Endothelial cell of umbilical vein (primary cell): ENCODE results near the gene OR8J3.

Source experiments
- POLR2A ChIP-seq: IDR thresholded peaks from 2 replicates; pipeline ENCODE4 v1.6.1; 2012; ENCODE audit warnings: low read depth, mild to moderate bottlenecking, control low read depth, low read length
- POLR2AphosphoS5 ChIP-seq: IDR thresholded peaks from 2 replicates; pipeline ENCODE4 v1.6.1; 2012; ENCODE audit warnings: low read depth, mild to moderate bottlenecking, control low read depth, low read length, moderate library complexity; ENCODE audit not compliant: insufficient read depth
- TF ChIP-seq, protein P1 (sequence below): IDR thresholded peaks from 2 replicates; pipeline ENCODE4 v1.6.1; 2011; ENCODE audit not compliant: insufficient read depth, insufficient read length
- TF ChIP-seq, protein P2 (sequence below), 2 donors: IDR thresholded peaks; 1 replicate in 1 of 2; 2 replicates in 1 of 2; pipeline ENCODE4 v1.5.1; 2011; ENCODE audit warnings: low read length in 2 of 2, mild to moderate bottlenecking in 2 of 2, moderate library complexity in 2 of 2, control low read depth in 1 of 2, inconsistent platforms in 1 of 2, low read depth in 1 of 2; ENCODE audit not compliant: insufficient read depth in 1 of 2; ENCODE audit errors: extremely low read depth in 1 of 2

DNA sequence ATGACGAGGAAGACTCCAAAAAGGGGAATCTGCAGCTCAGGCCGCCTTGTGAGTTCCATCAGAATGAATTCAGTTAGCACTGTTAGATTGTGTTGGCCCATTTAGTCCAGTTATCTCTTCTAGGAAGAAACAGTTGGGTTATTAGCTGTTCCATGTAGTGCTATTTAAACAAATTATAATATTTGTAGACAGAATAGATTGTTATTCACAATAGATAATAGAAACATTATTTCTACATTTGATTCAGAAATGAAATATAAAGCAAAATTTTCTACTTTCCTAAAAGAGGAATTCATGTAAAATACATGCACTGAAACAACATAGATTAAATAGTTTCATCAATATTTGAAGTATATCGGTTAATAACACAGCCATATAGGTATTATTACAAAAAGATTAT, 20.2 kb upstream of the OR8J3 start, which contains the start of gene OR8K5:
- TF ChIP-seq, protein P1, sequence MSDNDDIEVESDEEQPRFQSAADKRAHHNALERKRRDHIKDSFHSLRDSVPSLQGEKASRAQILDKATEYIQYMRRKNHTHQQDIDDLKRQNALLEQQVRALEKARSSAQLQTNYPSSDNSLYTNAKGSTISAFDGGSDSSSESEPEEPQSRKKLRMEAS: no peak
- TF ChIP-seq, protein P2, sequence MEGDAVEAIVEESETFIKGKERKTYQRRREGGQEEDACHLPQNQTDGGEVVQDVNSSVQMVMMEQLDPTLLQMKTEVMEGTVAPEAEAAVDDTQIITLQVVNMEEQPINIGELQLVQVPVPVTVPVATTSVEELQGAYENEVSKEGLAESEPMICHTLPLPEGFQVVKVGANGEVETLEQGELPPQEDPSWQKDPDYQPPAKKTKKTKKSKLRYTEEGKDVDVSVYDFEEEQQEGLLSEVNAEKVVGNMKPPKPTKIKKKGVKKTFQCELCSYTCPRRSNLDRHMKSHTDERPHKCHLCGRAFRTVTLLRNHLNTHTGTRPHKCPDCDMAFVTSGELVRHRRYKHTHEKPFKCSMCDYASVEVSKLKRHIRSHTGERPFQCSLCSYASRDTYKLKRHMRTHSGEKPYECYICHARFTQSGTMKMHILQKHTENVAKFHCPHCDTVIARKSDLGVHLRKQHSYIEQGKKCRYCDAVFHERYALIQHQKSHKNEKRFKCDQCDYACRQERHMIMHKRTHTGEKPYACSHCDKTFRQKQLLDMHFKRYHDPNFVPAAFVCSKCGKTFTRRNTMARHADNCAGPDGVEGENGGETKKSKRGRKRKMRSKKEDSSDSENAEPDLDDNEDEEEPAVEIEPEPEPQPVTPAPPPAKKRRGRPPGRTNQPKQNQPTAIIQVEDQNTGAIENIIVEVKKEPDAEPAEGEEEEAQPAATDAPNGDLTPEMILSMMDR (IDR thresholded peaks at IDR 0.05; ENCODE audit: extremely low read depth in 1 of 2, insufficient read depth in 1 of 2, low read depth in 1 of 2, low read length in 2 of 2): no peak
- TF ChIP-seq POLR2AphosphoS5 (no peak), POLR2A (no peak)
